Uterus (tissue), 4 donors: ENCODE measurements around the gene METTL17. TPM values are rescaled to one million over a fixed set of nuclear protein-coding genes. Genes with fewer than 3 reads are reported as not detected.
"Not testable (repeated sequence)": the region's sequence is repeated elsewhere in the genome, so short reads cannot be mapped to it uniquely, and the experiment has no call there.

Experiments used
- DNase-seq, 2 donors: peaks; one replicate each; pipeline ENCODE4 v3.0.0-alpha.2; 2019 to 2020
- H3K27ac ChIP-seq, 2 donors: fragments of 200-600 bp; sonication (generic); 1 replicate in 1 of 2; 2 replicates in 1 of 2; pipeline ENCODE4 v1.5.1; 2016 to 2018
- H3K27me3 ChIP-seq, 2 donors: fragments of 200-600 bp; sonication (generic); one replicate each; pipeline ENCODE4 v1.5.1; 2018 to 2019; ENCODE audit warnings: control low read depth in 1 of 2
- H3K36me3 ChIP-seq, 2 donors: fragments of 200-600 bp; sonication (generic); one replicate each; pipeline ENCODE4 v1.5.1; 2019; ENCODE audit warnings: control low read depth in 1 of 2
- H3K4me1 ChIP-seq, 2 donors: fragments of 200-600 bp; sonication (generic); one replicate each; pipeline ENCODE4 v1.5.1; 2018 to 2019; ENCODE audit warnings: control low read depth in 1 of 2
- H3K4me3 ChIP-seq, 2 donors: fragments of 200-600 bp; sonication (generic); 1 replicate in 1 of 2; 2 replicates in 1 of 2; pipeline ENCODE4 v1.5.1; 2018 to 2019; ENCODE audit warnings: mild to moderate bottlenecking in 1 of 2
- H3K9me3 ChIP-seq, 2 donors: fragments of 200-600 bp; sonication (generic); one replicate each; pipeline ENCODE4 v1.5.1; 2019; ENCODE audit warnings: control low read depth in 1 of 2
- CTCF ChIP-seq, 4 experiments: fragments of 200-600 bp in 2 of 4; fragments of 450-650 bp in 2 of 4; sonication (generic) in 2 of 4; IDR thresholded peaks; one replicate each; pipeline ENCODE4 v1.5.1; 2016 to 2019; ENCODE audit warnings: antibody characterized with exemption in 4 of 4, mild to moderate bottlenecking in 2 of 4, moderate library complexity in 1 of 4
- POLR2A ChIP-seq, 2 donors: fragments of 450-650 bp; IDR thresholded peaks; one replicate each; pipeline ENCODE4 v1.6.1; 2016; ENCODE audit warnings: antibody characterized with exemption in 2 of 2, mild to moderate bottlenecking in 1 of 2, moderate library complexity in 1 of 2
- intact Hi-C: fragments of 100-400 bp; cut with DNase I; formaldehyde crosslinking; loops from one replicate; pipeline ENCODE4 v1.15.1; 2023; ENCODE audit warnings: low total_unique reads
- total RNA-seq, 4 donors: library from RNA; depleted of rRNA in 3 of 4; stranded (reverse); fragments of >200 nt in 3 of 4; gene quantifications; one replicate each; pipeline versions ENCODE4 v1.1.0 to v1.2.4, GENCODE V29; 2014 to 2023
- donor health status: DM: yes; HTN: yes; CAD: no.

METTL17 gene, protein sequence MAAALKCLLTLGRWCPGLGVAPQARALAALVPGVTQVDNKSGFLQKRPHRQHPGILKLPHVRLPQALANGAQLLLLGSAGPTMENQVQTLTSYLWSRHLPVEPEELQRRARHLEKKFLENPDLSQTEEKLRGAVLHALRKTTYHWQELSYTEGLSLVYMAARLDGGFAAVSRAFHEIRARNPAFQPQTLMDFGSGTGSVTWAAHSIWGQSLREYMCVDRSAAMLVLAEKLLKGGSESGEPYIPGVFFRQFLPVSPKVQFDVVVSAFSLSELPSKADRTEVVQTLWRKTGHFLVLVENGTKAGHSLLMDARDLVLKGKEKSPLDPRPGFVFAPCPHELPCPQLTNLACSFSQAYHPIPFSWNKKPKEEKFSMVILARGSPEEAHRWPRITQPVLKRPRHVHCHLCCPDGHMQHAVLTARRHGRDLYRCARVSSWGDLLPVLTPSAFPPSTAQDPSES
- 10 to 100 TPM; 46.6 to 73.5 (median 65.9) TPM for total RNA-seq

- peak; percentile 91 to 95 for DNase-seq
- intact Hi-C loops, result no loop called here
- H3K9me3 ChIP-seq, result no peaks in the 10 kb centered on the region
- no peaks in the 10 kb centered on the region for H3K36me3 ChIP-seq
- peak within 1 kb of the TSS; percentile 83 to 91 for H3K27ac ChIP-seq
- peak in 1 of 4 experiments; percentile 11 for TF ChIP-seq CTCF (IDR thresholded peaks at IDR 0.05)
- TF ChIP-seq POLR2A (IDR thresholded peaks at IDR 0.05), result peak; percentile 25 to 59
- H3K27me3 ChIP-seq, result no peaks in the 10 kb centered on the region
- H3K4me1 ChIP-seq, result peaks cover 0 to 15% of the 10 kb centered on the region in 2 donors
- H3K4me3 ChIP-seq, result peak within 1 kb of the TSS; percentile 81 to 87
Measured at GRCh38 chr14:20989787-20990600, at the start of gene METTL17. TSS of gene METTL17 (plus strand) at chr14:20989980. CDS start at chr14:20990003, 23 bp downstream.

DNA sequence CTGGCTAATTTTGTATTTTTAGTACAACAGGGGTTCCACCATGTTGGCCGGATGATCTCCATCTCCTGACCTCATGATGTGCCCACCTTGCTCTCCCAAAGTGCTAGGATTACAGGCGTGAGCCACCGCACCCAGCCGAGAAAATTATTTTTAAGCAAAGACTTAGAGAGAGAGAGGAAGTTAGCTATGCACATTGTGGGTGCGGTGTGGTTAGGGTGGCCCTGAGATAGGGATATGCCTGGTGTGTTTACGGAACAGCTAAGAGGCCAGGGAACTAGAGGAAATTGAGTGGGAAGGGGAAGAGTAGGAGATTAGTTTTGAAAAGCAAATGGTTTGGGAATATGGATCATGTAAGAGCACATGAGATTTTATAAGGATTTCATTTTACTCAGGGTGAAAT is 44.6 kb upstream of the METTL17 start:
- H3K9me3 ChIP-seq, DNase-seq, H3K27me3 ChIP-seq: not testable (repeated sequence)

GRCh38 chr14:20946707-20947106 is 43.1 kb upstream of the METTL17 start:
- intact Hi-C loops, H3K27ac ChIP-seq, H3K4me3 ChIP-seq, H3K36me3 ChIP-seq, DNase-seq, H3K4me1 ChIP-seq, H3K9me3 ChIP-seq, H3K27me3 ChIP-seq: not testable (repeated sequence)

More for the DNA sequence above, 44.6 kb upstream of the METTL17 start:
- H3K4me1 ChIP-seq, H3K36me3 ChIP-seq, H3K27ac ChIP-seq, H3K4me3 ChIP-seq, intact Hi-C loops: not testable (repeated sequence)

DNA sequence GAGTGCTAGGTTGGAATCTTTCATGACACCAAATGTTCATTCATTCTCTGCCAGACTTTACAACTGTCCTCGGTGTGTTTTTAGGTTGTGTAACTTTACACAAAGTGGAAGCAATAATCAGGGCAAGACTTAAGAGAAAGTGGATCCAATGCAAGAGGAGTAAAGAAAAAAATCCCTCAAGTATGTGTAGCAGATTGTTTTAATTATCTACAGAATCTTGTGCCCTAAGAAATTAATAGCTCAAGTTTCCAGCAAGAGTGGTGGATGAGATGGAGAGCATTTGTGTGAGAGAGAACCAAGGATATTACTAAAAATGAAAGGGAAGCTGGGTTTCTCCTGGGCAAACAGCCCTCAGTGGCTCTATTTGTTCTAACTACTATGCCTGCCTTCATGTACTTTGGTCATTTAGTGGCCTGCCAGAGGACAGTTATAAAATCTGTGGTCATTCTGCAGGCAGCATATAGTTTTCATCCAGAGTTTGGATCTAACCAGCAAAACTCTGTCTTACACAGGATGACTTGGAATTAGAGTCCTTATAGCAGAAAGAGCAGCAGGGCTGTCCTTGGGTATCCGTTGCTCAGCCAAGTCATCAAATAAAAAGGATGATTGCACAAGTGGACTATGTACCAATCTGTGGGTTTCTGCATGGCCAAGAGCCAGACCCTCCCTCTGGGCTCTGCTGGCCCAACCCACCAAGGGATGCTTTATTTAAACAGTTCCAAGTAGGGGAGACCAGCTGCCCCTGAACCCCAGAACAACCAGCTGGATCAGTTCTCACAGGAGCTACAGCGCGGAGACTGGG is 34.8 kb upstream of the METTL17 start, which contains the start of gene RNASE2:
TSS of gene RNASE2 (plus strand) at position 752 of the 802 bp plus-strand sequence. CDS start 285 bp downstream, outside the sequence.
- H3K27ac ChIP-seq, H3K36me3 ChIP-seq, H3K27me3 ChIP-seq, H3K9me3 ChIP-seq, intact Hi-C loops, H3K4me3 ChIP-seq, H3K4me1 ChIP-seq, DNase-seq: not testable (repeated sequence)

DNA sequence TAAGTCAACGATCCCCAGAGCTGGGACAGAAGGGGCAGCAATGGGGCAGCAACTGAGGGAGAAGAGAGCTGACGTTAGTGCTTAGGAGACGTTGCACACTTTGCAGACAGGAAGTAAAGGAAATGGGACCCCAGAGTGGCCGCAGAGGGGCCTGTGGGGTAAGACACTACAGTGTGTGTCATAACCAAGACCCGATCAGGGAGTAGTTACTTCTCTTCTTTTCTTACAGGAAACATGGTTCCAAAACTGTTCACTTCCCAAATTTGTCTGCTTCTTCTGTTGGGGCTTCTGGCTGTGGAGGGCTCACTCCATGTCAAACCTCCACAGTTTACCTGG is 34.3 kb upstream of the METTL17 start:
- H3K9me3 ChIP-seq, intact Hi-C loops, DNase-seq, H3K4me1 ChIP-seq, H3K27me3 ChIP-seq, H3K27ac ChIP-seq, H3K4me3 ChIP-seq, H3K36me3 ChIP-seq: not testable (repeated sequence)

- no peak overlapping the region for H3K4me3 ChIP-seq
- no peak for DNase-seq
- intact Hi-C loops, result no loop called here
- H3K36me3 ChIP-seq, result no peaks in the 10 kb centered on the region
- H3K4me1 ChIP-seq, result no peaks in the 10 kb centered on the region
- no peak for TF ChIP-seq CTCF (IDR thresholded peaks at IDR 0.05)
- no peak for TF ChIP-seq POLR2A (IDR thresholded peaks at IDR 0.05)
- H3K27ac ChIP-seq, result no peak overlapping the region
- no peaks in the 10 kb centered on the region for H3K27me3 ChIP-seq
- no peaks in the 10 kb centered on the region for H3K9me3 ChIP-seq
Measured at GRCh38 chr14:20956376-20956976, 33.3 kb upstream of the METTL17 start.

DNA sequence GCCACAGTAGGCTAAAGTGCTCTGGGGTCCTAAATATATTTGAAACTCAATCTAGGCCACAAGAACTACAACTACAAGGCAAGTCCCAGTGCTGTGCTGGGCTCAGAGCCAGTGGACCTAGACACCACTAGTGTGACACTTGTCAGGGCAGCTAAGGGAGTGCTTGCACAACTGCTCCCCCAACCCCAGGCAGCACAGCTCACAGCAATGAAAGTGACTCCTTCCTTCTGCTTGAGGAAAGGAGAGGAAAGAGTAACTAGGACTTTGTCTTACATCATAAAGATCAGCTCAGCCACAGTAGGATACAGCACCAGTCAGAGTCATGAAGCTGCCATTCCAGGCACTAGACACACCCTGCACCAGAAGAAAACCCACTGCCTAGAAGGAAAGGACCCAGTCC is 30.8 kb upstream of the METTL17 start:
- H3K27me3 ChIP-seq, intact Hi-C loops, DNase-seq, H3K36me3 ChIP-seq, H3K9me3 ChIP-seq, H3K4me1 ChIP-seq, H3K4me3 ChIP-seq, H3K27ac ChIP-seq: not testable (repeated sequence)
